CD4-positive, alpha-beta T cell treated with Interleukin-17A for 4 hours (primary cell): ENCODE results near the gene ERI3.
A peak's percentile ranks its signal among the peaks of the same experiment; 100 is the strongest.

ENCODE experiments used
- DNase-seq: peaks from one replicate; pipeline ENCODE4 v3.0.0-alpha.2; 2020; ENCODE audit warnings: mixed read lengths

The ERI3 gene

DNA sequence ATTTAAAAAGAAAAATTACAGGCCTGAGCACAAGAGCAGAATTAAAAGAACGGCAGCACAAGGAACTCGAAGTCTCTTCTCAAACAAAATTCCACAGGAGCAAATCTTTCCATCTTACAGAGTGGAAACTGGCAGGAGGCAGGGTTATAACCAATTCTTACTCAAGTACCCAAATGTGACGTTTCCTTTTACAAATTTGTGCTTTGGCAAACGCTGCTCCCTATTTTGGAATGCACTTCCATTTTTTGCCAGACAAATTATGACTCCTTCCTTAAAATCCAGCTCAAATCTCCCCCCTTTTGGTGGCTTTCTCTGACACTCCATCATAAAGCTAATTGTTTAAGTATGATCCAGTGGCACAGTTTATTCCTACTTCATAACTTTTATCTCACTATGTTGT lies 7.8 kb downstream of the ERI3 start:
- no peak for DNase-seq

DNA sequence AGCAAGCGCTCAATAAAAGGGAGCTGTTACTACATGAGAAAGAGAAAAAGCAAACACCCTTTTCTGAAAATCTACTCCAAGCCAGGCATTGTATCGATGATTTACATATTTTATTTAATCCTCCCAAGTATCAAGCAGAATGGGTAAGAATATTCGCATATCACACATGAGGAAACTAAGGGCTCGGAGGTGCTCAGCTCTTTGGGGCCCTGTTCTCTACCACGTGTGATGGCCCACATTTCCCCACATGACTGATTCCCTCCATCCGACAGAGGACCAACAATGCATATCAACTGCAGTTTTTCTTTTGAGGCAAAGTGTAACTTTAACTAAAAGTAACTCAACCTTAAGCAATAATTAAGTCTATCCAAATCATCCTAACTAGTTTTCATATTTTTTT lies 8.2 kb downstream of the ERI3 start:
- no peak for DNase-seq

DNA sequence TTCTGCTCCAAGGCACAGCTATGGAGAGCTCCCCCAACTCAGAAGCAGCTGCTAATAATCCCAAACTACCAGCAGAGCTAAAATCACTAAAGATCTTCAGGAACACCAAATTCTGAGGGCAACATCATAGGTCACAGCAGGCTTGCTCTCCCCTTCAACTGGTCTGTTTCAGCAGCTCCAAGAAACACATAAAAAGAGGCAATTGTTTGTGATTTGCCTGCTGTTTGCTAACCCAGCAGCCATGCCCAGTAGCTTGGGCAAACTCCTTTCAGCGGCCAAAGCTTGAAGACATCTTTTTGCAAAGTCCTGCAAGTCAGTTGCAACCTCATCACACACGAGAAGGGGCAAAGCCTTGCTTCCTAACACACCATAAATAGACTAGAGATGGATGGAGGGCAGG lies 8.9 kb downstream of the ERI3 start:
- no peak for DNase-seq

GRCh38 chr1:44345187-44345775 lies 9.8 kb downstream of the ERI3 start:
- no peak for DNase-seq

DNA sequence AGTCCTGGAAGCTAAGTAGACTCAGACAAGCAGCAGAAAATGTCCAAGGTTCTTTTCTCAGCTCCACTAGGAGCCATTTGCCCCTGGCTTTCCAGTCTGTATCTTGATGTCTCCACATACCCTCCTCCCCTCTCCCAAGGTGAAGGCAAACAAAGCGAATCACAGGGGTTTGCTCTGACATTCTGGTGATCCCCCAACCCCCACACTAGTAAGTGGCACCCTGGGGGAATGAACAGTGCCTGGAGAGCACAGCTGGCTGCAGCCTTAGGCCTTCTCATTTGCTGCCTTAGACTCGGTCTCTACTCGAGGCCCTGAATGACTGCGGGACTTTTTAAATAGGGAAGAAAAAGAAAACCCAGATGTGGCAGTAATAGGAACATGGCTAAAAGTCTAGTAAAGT lies 15.3 kb downstream of the ERI3 start:
- no peak for DNase-seq

GRCh38 chr1:44338136-44338535 lies 16.9 kb downstream of the ERI3 start:
- no peak for DNase-seq

GRCh38 chr1:44336668-44337067 lies 18.4 kb downstream of the ERI3 start:
- DNase-seq, result no peak

GRCh38 chr1:44334968-44335367 lies 20.1 kb downstream of the ERI3 start:
- no peak for DNase-seq

- DNase-seq, result no peak
These were observed 21.7 kb downstream of the ERI3 start for GRCh38 chr1:44333376-44333775.

GRCh38 chr1:44332505-44332904 lies 22.6 kb downstream of the ERI3 start:
- DNase-seq, result no peak

- DNase-seq, result no peak
These were observed 24.1 kb downstream of the ERI3 start for GRCh38 chr1:44330935-44331334.

- DNase-seq, result no peak
These were observed 26.2 kb downstream of the ERI3 start for GRCh38 chr1:44328671-44329416.

DNA sequence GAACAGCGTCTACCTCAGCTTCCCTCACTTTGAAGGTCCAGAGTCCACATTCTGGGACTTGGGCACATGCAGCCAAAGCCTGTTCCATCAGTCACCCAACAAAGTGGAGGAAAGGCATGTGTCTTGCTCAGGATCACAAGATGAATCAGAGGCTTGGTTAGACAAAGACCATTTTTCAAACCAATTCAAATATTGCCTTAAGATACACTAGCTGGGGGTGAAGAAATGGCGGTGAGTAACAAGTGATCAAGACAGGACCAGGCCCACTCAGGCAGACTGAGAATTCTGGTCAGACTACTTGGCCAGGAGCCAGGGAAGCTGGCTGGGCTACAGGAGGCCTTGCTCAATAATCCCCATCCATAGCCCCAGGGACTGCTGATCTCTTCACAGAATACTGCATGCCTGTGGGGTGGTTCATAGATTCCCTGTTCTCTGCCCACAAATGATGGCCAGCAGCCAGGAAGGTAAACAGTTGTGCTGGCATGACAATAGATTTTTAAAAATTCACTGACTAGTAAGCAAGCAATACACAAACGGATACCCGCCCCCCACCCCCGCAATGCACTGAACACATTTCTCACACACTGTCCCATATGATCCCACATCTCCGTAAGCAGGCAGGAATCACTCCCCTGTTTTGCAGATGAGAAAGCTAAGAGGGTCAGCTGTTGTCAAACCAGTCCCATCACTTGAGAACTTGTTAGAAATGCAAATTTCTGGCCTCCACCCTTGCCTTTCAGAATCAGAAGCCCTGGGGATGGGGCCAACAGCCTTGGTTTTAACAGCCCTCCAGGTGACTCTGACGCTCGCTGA lies 27.2 kb downstream of the ERI3 start:
- no peak for DNase-seq

GRCh38 chr1:44326821-44327465 lies 28.1 kb downstream of the ERI3 start:
- no peak for DNase-seq

- no peak for DNase-seq
These were observed 28.9 kb downstream of the ERI3 start for GRCh38 chr1:44326024-44326701.

DNA sequence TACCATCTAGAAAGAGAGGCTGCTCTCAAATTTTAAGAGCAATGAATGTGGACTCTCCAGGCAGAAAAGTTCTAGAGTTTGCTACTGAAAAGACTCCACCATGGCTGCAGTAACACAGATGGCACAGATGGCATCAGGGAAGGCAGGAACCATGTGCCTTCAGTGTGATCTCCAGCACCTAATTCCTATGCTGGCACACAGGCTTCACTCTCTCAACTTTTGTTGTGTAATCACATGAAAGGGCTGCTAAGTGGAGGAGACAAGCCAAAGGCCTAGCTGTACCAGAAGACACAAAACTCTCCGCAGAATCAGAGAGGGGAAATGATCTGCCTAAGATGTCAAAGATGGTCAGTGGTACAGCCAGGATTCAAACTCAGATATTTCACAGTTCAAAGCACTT lies 31.1 kb downstream of the ERI3 start:
- no peak for DNase-seq

DNA sequence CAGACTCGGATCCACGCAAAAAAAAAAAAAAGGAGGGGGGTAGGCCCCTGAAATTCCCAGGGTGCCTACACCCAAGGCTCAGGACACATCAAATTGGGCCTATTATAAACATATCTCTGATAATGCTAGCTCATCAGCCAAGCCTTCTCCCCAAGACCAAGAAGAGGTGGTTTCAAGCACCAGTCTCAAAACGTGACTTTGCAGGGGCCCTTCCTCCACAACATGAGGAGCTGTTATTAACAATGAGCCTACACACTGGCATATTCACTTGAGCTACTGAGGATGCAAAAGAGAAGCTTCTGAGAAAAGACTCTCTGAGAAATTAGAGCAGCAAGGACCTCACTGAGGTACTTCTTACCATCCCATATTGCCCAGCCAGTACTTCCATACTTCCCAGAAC lies 32.7 kb downstream of the ERI3 start:
- DNase-seq, result no peak

DNA sequence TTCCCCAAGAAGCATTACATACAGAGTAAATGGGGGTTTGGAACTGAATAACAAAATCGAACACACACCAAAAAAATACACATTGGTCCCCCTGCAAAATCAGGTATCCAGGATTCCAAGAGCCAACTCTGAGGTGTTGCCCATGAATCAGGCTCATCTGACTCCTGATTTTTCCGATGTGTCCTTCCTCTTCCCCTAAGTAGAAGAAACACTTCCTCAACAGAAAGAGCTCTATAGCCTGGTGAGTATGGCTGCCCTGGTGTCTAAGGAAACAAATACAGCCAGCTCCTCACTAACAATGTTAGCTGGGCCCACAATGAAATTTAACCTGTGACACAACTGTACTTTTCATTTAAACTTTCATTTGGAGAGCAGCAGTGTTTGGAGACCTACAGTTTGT lies 33.6 kb downstream of the ERI3 start:
- no peak for DNase-seq

- DNase-seq, result peak; percentile 61
These were observed 36.7 kb downstream of the ERI3 start for GRCh38 chr1:44318097-44319088.

GRCh38 chr1:44316231-44316759 lies 38.8 kb downstream of the ERI3 start:
- no peak for DNase-seq

GRCh38 chr1:44315521-44315920 lies 39.5 kb downstream of the ERI3 start:
- DNase-seq, result no peak
